ENCODE data around the gene CDC20.

Gene CDC20

GRCh38 chr1:43314233-43314632, 44.5 kb upstream of the CDC20 start:
- no peak for TF ChIP-seq CTCF (IDR thresholded peaks at IDR 0.05; ENCODE audit: low read length, missing control alignments)
- no peak for DNase-seq (ENCODE audit: low read depth)
- H3K4me3 ChIP-seq (replicated peaks; ENCODE audit: low read depth, low read length): no peak overlapping the region

GRCh38 chr1:43315481-43315880, 43.3 kb upstream of the CDC20 start:
- DNase-seq (ENCODE audit: low read depth): no peak

GRCh38 chr1:43315963-43316737, 42.6 kb upstream of the CDC20 start:
- no peak overlapping the region for H3K4me3 ChIP-seq (replicated peaks; ENCODE audit: low read depth, low read length)
- no peak for TF ChIP-seq CTCF (IDR thresholded peaks at IDR 0.05; ENCODE audit: low read length, missing control alignments)
- peak; percentile 45 for DNase-seq (ENCODE audit: low read depth)

More at GRCh38 chr1:43315481-43315880, 43.3 kb upstream of the CDC20 start:
- no peak overlapping the region for H3K4me3 ChIP-seq (replicated peaks; ENCODE audit: low read depth, low read length)
- TF ChIP-seq CTCF (IDR thresholded peaks at IDR 0.05; ENCODE audit: low read length, missing control alignments): no peak

- TF ChIP-seq CTCF (IDR thresholded peaks at IDR 0.05; ENCODE audit: low read length, missing control alignments): peak; percentile 23
- DNase-seq (ENCODE audit: low read depth): no peak
- no peak overlapping the region for H3K4me3 ChIP-seq (replicated peaks; ENCODE audit: low read depth, low read length)
Measured at GRCh38 chr1:43316738-43317520, 41.9 kb upstream of the CDC20 start.

- DNase-seq (ENCODE audit: low read depth): no peak
- no peak for TF ChIP-seq CTCF (IDR thresholded peaks at IDR 0.05; ENCODE audit: low read length, missing control alignments)
- H3K4me3 ChIP-seq (replicated peaks; ENCODE audit: low read depth, low read length): no peak overlapping the region
Measured at GRCh38 chr1:43317817-43318471, 40.8 kb upstream of the CDC20 start.

GRCh38 chr1:43318831-43319230, 40.0 kb upstream of the CDC20 start:
- no peak for DNase-seq (ENCODE audit: low read depth)
- TF ChIP-seq CTCF (IDR thresholded peaks at IDR 0.05; ENCODE audit: low read length, missing control alignments): no peak
- H3K4me3 ChIP-seq (replicated peaks; ENCODE audit: low read depth, low read length): no peak overlapping the region
